Ovary (tissue), 9 donors: ENCODE data around the gene AFAP1. TPM values are rescaled to one million over a fixed set of nuclear protein-coding genes. Genes with fewer than 3 reads are reported as not detected.

Source experiments
- DNase-seq, 5 donors: peaks; one replicate each; pipeline ENCODE4 v3.0.0-alpha.2; 2019 to 2020
- H3K27ac ChIP-seq, 2 donors: fragments of 200-600 bp; one replicate each; pipeline versions ENCODE4 v1.5.1 to v1.8.0; 2019 to 2022
- H3K27me3 ChIP-seq: fragments of 200-600 bp; one replicate; pipeline ENCODE4 v1.8.0; 2022
- H3K36me3 ChIP-seq: fragments of 200-600 bp; sonication (generic); one replicate; pipeline ENCODE4 v1.5.1; 2019
- H3K4me1 ChIP-seq: one replicate; pipeline ENCODE4 v1.8.1; 2013; ENCODE audit warnings: mild to moderate bottlenecking, moderate library complexity; ENCODE audit not compliant: insufficient read depth
- H3K4me3 ChIP-seq: fragments of 200-600 bp; sonication (generic); one replicate; pipeline ENCODE4 v1.5.1; 2017
- H3K9me3 ChIP-seq, 2 donors: fragments of 200-600 bp in 1 of 2; sonication (generic) in 1 of 2; one replicate each; pipeline versions ENCODE4 v1.5.1 to v1.8.1; 2013 to 2019; ENCODE audit warnings: mild to moderate bottlenecking in 1 of 2, moderate library complexity in 1 of 2
- CTCF ChIP-seq, 3 donors: fragments of 450-650 bp in 2 of 3; fragments of 200-600 bp in 1 of 3; IDR thresholded peaks; one replicate each; pipeline versions ENCODE4 v1.5.1 to v1.8.0; 2016 to 2022; ENCODE audit warnings: antibody characterized with exemption in 3 of 3, mild to moderate bottlenecking in 1 of 3
- EP300 ChIP-seq: sonication (generic); formaldehyde crosslinking; IDR thresholded peaks from one replicate; pipeline ENCODE4 v1.6.1; 2017; ENCODE audit warnings: antibody characterized with exemption
- POLR2A ChIP-seq: fragments of 450-650 bp; IDR thresholded peaks from one replicate; pipeline ENCODE4 v1.6.1; 2017; ENCODE audit warnings: antibody characterized with exemption, mild to moderate bottlenecking, moderate library complexity
- WGBS, 3 donors: extraction: QIAGEN DNeasy Blood & Tissue Kit in 1 of 3; methylation state at CpG; one replicate each; pipeline versions ENCODE4 v1.1.5 to v1.1.7; 2013 to 2017; 5-methylcytosine and 5-hydroxymethylcytosine counted together
- intact Hi-C, 4 donors: fragments of 100-400 bp; cut with DNase I; formaldehyde crosslinking; loops; one replicate each; pipeline versions ENCODE4 v1.11.0 to v1.15.1; 2022 to 2023
- polyA plus RNA-seq, 2 donors: library from polyadenylated mRNA; stranded (reverse); fragments of 200-250 nt in 1 of 2; fragments of 350-450 nt in 1 of 2; fragmentation: Illumina TruSeq in 1 of 2; extraction: RNeasy Lipid Tissue Mini Kit (QIAGEN cat#74804) in 1 of 2; gene quantifications; one replicate each; pipeline ENCODE4 v1.2.3, GENCODE V29; 2013 to 2014
- total RNA-seq, 7 donors: library from RNA; depleted of rRNA in 2 of 7; stranded (reverse); fragments of >200 nt in 2 of 7; fragmentation: NEBNext Ultra II Directional in 3 of 7; extraction: Animal tissue kit (Norgen Biotek cat#: 25700) in 3 of 7; gene quantifications; one replicate each; pipeline versions ENCODE4 v1.1.0 to v1.2.4, GENCODE V29; 2016 to 2023
- donor health status: DM: no; HTN: no; CAD: no; lungs with moderate emphysema.
- donor health status: DM: no; HTN: no; CAD: no.
- donor health status: Bipolar disorder and iron deficiency.
- donor health status: DM: yes; HTN: yes; CAD: no.
- donor health status: DM: no; HTN: no; CAD: no.
- donor health status: DM: yes; HTN: yes; CAD: no.

AFAP1 gene
- total and polyA plus RNA-seq, 9 donors, result 8.6 to 42.3 (median 23.0) TPM

GRCh38 chr4:7894677-7895181 is 44.9 kb downstream of the AFAP1 start:
- peaks cover 9% of the 10 kb centered on the region for H3K4me1 ChIP-seq
- no peaks in the 10 kb centered on the region for H3K27me3 ChIP-seq
- H3K4me3 ChIP-seq, result no peak overlapping the region
- no peak overlapping the region for H3K27ac ChIP-seq
- 80 to 89% (median 86%) methylated on average over 15 of the region's 15 CpGs for WGBS, 3 donors
- H3K9me3 ChIP-seq, result no peaks in the 10 kb centered on the region
- no peak for TF ChIP-seq EP300
- TF ChIP-seq CTCF (IDR thresholded peaks at IDR 0.05), result no peak
- no peak for TF ChIP-seq POLR2A
- H3K36me3 ChIP-seq, result no peaks in the 10 kb centered on the region
- intact Hi-C loops, result no loop called here
- no peak for DNase-seq

GRCh38 chr4:7894098-7894676 is 45.5 kb downstream of the AFAP1 start:
- H3K27ac ChIP-seq, result no peak overlapping the region
- WGBS, 3 donors, result 93 to 95% (median 94%) methylated on average over 12 of the region's 12 CpGs
- DNase-seq, result no peak
- no peaks in the 10 kb centered on the region for H3K36me3 ChIP-seq
- H3K4me1 ChIP-seq, result peaks cover 9% of the 10 kb centered on the region
- H3K4me3 ChIP-seq, result no peak overlapping the region
- H3K9me3 ChIP-seq, result no peaks in the 10 kb centered on the region
- TF ChIP-seq EP300 (no peak), POLR2A (no peak), CTCF (IDR thresholded peaks at IDR 0.05) (no peak)
- no peaks in the 10 kb centered on the region for H3K27me3 ChIP-seq
- intact Hi-C loops, result no loop called here

- no peak overlapping the region for H3K4me3 ChIP-seq
- H3K4me1 ChIP-seq, result peaks cover 9% of the 10 kb centered on the region
- TF ChIP-seq CTCF (IDR thresholded peaks at IDR 0.05) (no peak), POLR2A (no peak), EP300 (no peak)
- no peaks in the 10 kb centered on the region for H3K36me3 ChIP-seq
- H3K9me3 ChIP-seq, result no peaks in the 10 kb centered on the region
- H3K27ac ChIP-seq, result no peak overlapping the region
- DNase-seq, result no peak
- H3K27me3 ChIP-seq, result no peaks in the 10 kb centered on the region
- 87 to 95% (median 89%) methylated on average over 9 of the region's 9 CpGs for WGBS, 3 donors
- intact Hi-C loops, result no loop called here
These were observed 46.1 kb downstream of the AFAP1 start for GRCh38 chr4:7893539-7893938.

GRCh38 chr4:7892212-7893019 is 47.2 kb downstream of the AFAP1 start:
- 46 to 54% (median 48%) methylated on average over 12 of the region's 12 CpGs for WGBS, 3 donors
- H3K9me3 ChIP-seq, result no peaks in the 10 kb centered on the region
- intact Hi-C loops, result no loop called here
- DNase-seq, result peak in 1 of 5 donors; percentile 50
- no peaks in the 10 kb centered on the region for H3K36me3 ChIP-seq
- no peak overlapping the region for H3K4me3 ChIP-seq
- no peaks in the 10 kb centered on the region for H3K27me3 ChIP-seq
- TF ChIP-seq EP300 (no peak), CTCF (IDR thresholded peaks at IDR 0.05) (no peak), POLR2A (no peak)
- H3K27ac ChIP-seq, result no peak overlapping the region
- peaks cover 6% of the 10 kb centered on the region for H3K4me1 ChIP-seq
